G401.6 (cell line): ENCODE data around the gene SLC37A1.
"Not testable (repeated sequence)": the region's sequence is repeated elsewhere in the genome, so short reads cannot be mapped to it uniquely, and the experiment has no call there.

ENCODE experiments used
- FAIRE-seq: peaks from 2 replicates; lab custom pipeline; 2012; peaks lifted over from hg19 to GRCh38; lab: Jason Lieb, UNC

The SLC37A1 gene

GRCh38 chr21:42513151-42513984 lies at the start of gene SLC37A1:
Gene SLC37A1, plus strand, starts transcription at chr21:42513852. Its CDS starts 4,603 bp downstream, at chr21:42518455.
- no peak for FAIRE-seq

GRCh38 chr21:42463861-42464515 lies 49.7 kb upstream of the SLC37A1 start:
- no peak for FAIRE-seq

- no peak for FAIRE-seq
These were observed 48.4 kb upstream of the SLC37A1 start for GRCh38 chr21:42465008-42465802.

GRCh38 chr21:42465803-42466127 lies 47.9 kb upstream of the SLC37A1 start:
- FAIRE-seq = no peak

- FAIRE-seq = no peak
These were observed 47.0 kb upstream of the SLC37A1 start for GRCh38 chr21:42466700-42467099.

GRCh38 chr21:42467140-42467983 lies 46.3 kb upstream of the SLC37A1 start:
- no peak for FAIRE-seq

- no peak for FAIRE-seq
These were observed 45.0 kb upstream of the SLC37A1 start for GRCh38 chr21:42468491-42469131.

- FAIRE-seq = no peak
These were observed 44.4 kb upstream of the SLC37A1 start for GRCh38 chr21:42469272-42469671.

GRCh38 chr21:42469726-42470125 lies 43.9 kb upstream of the SLC37A1 start:
- FAIRE-seq = not testable (repeated sequence)

- FAIRE-seq = no peak
These were observed 42.4 kb upstream of the SLC37A1 start for GRCh38 chr21:42471206-42471605.

- no peak for FAIRE-seq
These were observed 41.8 kb upstream of the SLC37A1 start for GRCh38 chr21:42471716-42472330.

GRCh38 chr21:42472521-42472920 lies 41.1 kb upstream of the SLC37A1 start:
- no peak for FAIRE-seq

GRCh38 chr21:42473498-42474042 lies 40.1 kb upstream of the SLC37A1 start:
- FAIRE-seq = no peak

- no peak for FAIRE-seq
These were observed 39.4 kb upstream of the SLC37A1 start for GRCh38 chr21:42474043-42474831.

GRCh38 chr21:42475036-42475435 lies 38.6 kb upstream of the SLC37A1 start:
- no peak for FAIRE-seq

GRCh38 chr21:42475526-42476387 lies 37.9 kb upstream of the SLC37A1 start:
- no peak for FAIRE-seq

GRCh38 chr21:42476388-42477331 lies 37.0 kb upstream of the SLC37A1 start:
- FAIRE-seq = no peak

- FAIRE-seq = no peak
These were observed 35.1 kb upstream of the SLC37A1 start for GRCh38 chr21:42478504-42478903.
